Upper lobe of left lung (tissue), 4 donors: ENCODE data around the gene GAB4.

Experiments
- CTCF ChIP-seq, 6 experiments: fragments of 450-650 bp in 4 of 6; fragments of 200-600 bp in 2 of 6; sonication (generic) in 2 of 6; IDR thresholded peaks; one replicate each; pipeline ENCODE4 v1.5.1; 2016 to 2019; ENCODE audit warnings: antibody characterized with exemption in 6 of 6
- EP300 ChIP-seq, 4 donors: sonication (generic); formaldehyde crosslinking; IDR thresholded peaks; one replicate each; pipeline ENCODE4 v1.5.1; 2017; ENCODE audit warnings: antibody characterized with exemption in 4 of 4, control low read depth in 2 of 4
- POLR2A ChIP-seq, 4 donors: fragments of 450-650 bp; IDR thresholded peaks; one replicate each; pipeline ENCODE4 v1.5.1; 2016 to 2017; ENCODE audit warnings: antibody characterized with exemption in 4 of 4, mild to moderate bottlenecking in 2 of 4
- POLR2AphosphoS5 ChIP-seq, 2 donors: sonication (generic); formaldehyde crosslinking; IDR thresholded peaks; one replicate each; pipeline ENCODE4 v1.5.1; 2017; ENCODE audit warnings: antibody characterized with exemption in 2 of 2

DNA sequence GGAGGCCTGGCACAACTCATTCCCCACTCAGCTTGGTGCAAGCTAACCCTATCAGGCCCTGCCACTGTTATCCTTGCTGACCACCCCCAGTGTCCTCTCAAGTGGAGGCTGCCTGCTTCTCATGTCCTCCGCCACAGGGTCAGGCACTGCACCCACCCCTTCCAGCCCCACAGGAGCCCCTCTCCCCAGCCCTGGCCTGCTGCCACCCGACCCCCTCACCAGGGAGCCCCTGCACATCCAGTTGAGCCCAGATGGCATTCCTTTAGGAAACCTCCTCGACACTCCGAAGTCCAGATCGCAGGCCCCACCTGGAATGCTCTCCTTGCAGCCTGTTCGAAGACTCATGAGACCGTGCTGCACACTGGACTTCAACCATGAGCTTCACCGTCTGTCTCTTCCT lies 48.8 kb upstream of the GAB4 start:
- no peak for TF ChIP-seq CTCF (IDR thresholded peaks at IDR 0.05)
- TF ChIP-seq POLR2A (IDR thresholded peaks at IDR 0.05), result no peak
- no peak for TF ChIP-seq POLR2AphosphoS5 (IDR thresholded peaks at IDR 0.05)
- TF ChIP-seq EP300 (IDR thresholded peaks at IDR 0.05), result no peak
